Measurements from ENCODE around the gene SLC46A3. TPM values are rescaled to one million over a fixed set of nuclear protein-coding genes. Genes with fewer than 3 reads are reported as not detected.
"Not testable (repeated sequence)": the region's sequence is repeated elsewhere in the genome, so short reads cannot be mapped to it uniquely, and the experiment has no call there.

The SLC46A3 gene
- total RNA-seq, 1 donor from 2014 or later, result 3.3 TPM

GRCh38 chr13:28684257-28684656 is 34.5 kb downstream of the SLC46A3 start:
- H3K36me3 Mint-ChIP-seq (ENCODE audit: low read depth), result peaks cover 4% of the 10 kb centered on the region
- DNase-seq, result no peak
- no peak overlapping the region for H3K4me3 Mint-ChIP-seq
- intact Hi-C loops (cut with micrococcal nuclease), result no loop called here
- no peaks in the 10 kb centered on the region for H3K4me1 Mint-ChIP-seq
- peaks cover 14% of the 10 kb centered on the region for H3K9me3 Mint-ChIP-seq
- H3K27ac Mint-ChIP-seq, result no peak overlapping the region
- H3K27me3 Mint-ChIP-seq, result peaks cover 15% of the 10 kb centered on the region

- H3K27me3 Mint-ChIP-seq, result peaks cover 15% of the 10 kb centered on the region
- H3K27ac Mint-ChIP-seq; H3K36me3 Mint-ChIP-seq (ENCODE audit: low read depth); H3K4me1 Mint-ChIP-seq; intact Hi-C loops (cut with micrococcal nuclease); DNase-seq; H3K9me3 Mint-ChIP-seq; H3K4me3 Mint-ChIP-seq: not testable (repeated sequence)
Observed at GRCh38 chr13:28683169-28683568, 35.6 kb downstream of the SLC46A3 start.

- intact Hi-C loops (cut with micrococcal nuclease), result no loop called here
- no peak for DNase-seq
- Mint-ChIP-seq H3K4me1 (peaks cover 4% of the 10 kb centered on the region), H3K27ac (no peak overlapping the region), H3K36me3 (ENCODE audit: low read depth) (peaks cover 20% of the 10 kb centered on the region), H3K4me3 (no peak overlapping the region), H3K27me3 (peaks cover 1% of the 10 kb centered on the region), H3K9me3 (no peaks in the 10 kb centered on the region)
Observed at GRCh38 chr13:28680541-28680940, 38.2 kb downstream of the SLC46A3 start.

DNA sequence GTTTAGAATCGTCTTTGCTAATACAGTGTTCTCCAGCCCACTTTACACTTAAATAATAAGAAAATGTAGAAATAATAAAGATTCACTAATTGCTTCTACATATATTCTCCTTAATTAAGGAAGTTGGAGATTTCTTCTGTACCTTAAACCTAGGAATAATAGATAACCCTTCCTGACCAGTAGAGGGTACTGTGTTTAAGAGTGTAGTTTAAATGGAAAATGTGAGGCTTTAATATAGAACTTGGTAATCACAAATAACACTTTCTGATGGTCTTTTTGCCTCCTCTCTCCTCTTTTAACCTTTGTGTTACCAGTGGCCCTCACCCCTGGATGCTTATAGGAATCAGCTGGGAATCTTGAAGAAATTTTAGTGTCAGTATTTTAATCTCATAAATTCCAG is 39.1 kb downstream of the SLC46A3 start:
- peaks cover 4% of the 10 kb centered on the region for H3K4me1 Mint-ChIP-seq
- H3K27ac Mint-ChIP-seq, result no peak overlapping the region

DNA sequence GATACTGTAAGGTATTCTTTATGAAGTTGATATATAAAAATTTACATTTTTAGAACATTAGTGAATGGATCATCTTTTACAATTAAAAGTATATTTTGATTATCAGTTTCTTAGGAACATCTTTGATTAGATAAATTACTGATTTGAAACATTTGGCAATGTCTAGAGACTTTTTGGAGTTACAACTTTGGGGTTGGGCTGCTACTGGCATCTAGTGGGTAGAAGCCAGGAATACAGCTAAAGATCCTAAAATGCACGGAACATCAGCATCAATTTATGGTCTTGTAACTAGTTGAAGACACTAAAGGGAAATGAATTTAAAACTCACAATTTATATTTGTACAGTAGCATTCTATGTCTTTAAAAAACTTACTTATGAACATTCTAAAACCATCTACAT is 40.0 kb downstream of the SLC46A3 start:
- DNase-seq, result no peak
- Mint-ChIP-seq H3K4me1 (peaks cover 4% of the 10 kb centered on the region), H3K36me3 (ENCODE audit: low read depth) (peaks cover 33% of the 10 kb centered on the region), H3K4me3 (no peak overlapping the region), H3K27ac (no peak overlapping the region), H3K27me3 (no peaks in the 10 kb centered on the region), H3K9me3 (no peaks in the 10 kb centered on the region)
- intact Hi-C loops (cut with micrococcal nuclease), result loop anchor here (2.0 kb wide), 1 partner anchor 118 kb away; no protein-coding TSS in a partner anchor

More for the DNA sequence above, 39.1 kb downstream of the SLC46A3 start:
- intact Hi-C loops (cut with micrococcal nuclease), result loop anchor here (2.0 kb wide), 1 partner anchor 117 kb away; no protein-coding TSS in a partner anchor
- no peaks in the 10 kb centered on the region for H3K9me3 Mint-ChIP-seq
- H3K27me3 Mint-ChIP-seq, result no peaks in the 10 kb centered on the region
- H3K36me3 Mint-ChIP-seq (ENCODE audit: low read depth), result peaks cover 25% of the 10 kb centered on the region
- H3K4me3 Mint-ChIP-seq, result no peak overlapping the region
- DNase-seq, result no peak

- Mint-ChIP-seq H3K4me1 (peaks cover 13% of the 10 kb centered on the region), H3K36me3 (ENCODE audit: low read depth) (peaks cover 83% of the 10 kb centered on the region), H3K9me3 (no peaks in the 10 kb centered on the region), H3K27me3 (no peaks in the 10 kb centered on the region), H3K27ac (peak overlapping the region; percentile 29), H3K4me3 (no peak overlapping the region)
- DNase-seq, result no peak
- intact Hi-C loops (cut with micrococcal nuclease), result no loop called here
Observed at GRCh38 chr13:28671126-28671792, 47.5 kb downstream of the SLC46A3 start.

GRCh38 chr13:28666897-28667488 is 51.8 kb downstream of the SLC46A3 start:
- no peak overlapping the region for H3K4me3 Mint-ChIP-seq
- no peaks in the 10 kb centered on the region for H3K27me3 Mint-ChIP-seq
- no peaks in the 10 kb centered on the region for H3K9me3 Mint-ChIP-seq
- intact Hi-C loops (cut with micrococcal nuclease), result no loop called here
- DNase-seq, result no peak
- peaks cover 82% of the 10 kb centered on the region for H3K36me3 Mint-ChIP-seq (ENCODE audit: low read depth)
- H3K27ac Mint-ChIP-seq, result no peak overlapping the region
- peaks cover 29% of the 10 kb centered on the region for H3K4me1 Mint-ChIP-seq

- Mint-ChIP-seq H3K9me3 (no peaks in the 10 kb centered on the region), H3K27ac (peak overlapping the region; percentile 99), H3K36me3 (ENCODE audit: low read depth) (peaks cover 46% of the 10 kb centered on the region), H3K4me1 (peaks cover 49% of the 10 kb centered on the region), H3K27me3 (no peaks in the 10 kb centered on the region), H3K4me3 (peak overlapping the region; percentile 97)
- intact Hi-C loops (cut with micrococcal nuclease), result loop anchor here (1.0 to 5.0 kb wide), 14 partner anchors 9 to 1233 kb away; partner anchors contain the start of genes LNX2 and POLR1D
- no peak for DNase-seq
Observed at GRCh38 chr13:28659621-28659970, 59.2 kb downstream of the SLC46A3 start.

GRCh38 chr13:28658796-28659620 is 59.8 kb downstream of the SLC46A3 start, which contains the start of gene POMP:
Gene POMP (plus strand): TSS chr13:28659130. CDS start chr13:28659185, 55 bp downstream.
- intact Hi-C loops (cut with micrococcal nuclease), result loop anchor here (1.0 to 5.0 kb wide), 14 partner anchors 9 to 1232 kb away; partner anchors contain the start of genes LNX2 and POLR1D
- Mint-ChIP-seq H3K9me3 (no peaks in the 10 kb centered on the region), H3K27me3 (no peaks in the 10 kb centered on the region), H3K36me3 (ENCODE audit: low read depth) (peaks cover 46% of the 10 kb centered on the region), H3K4me1 (peaks cover 49% of the 10 kb centered on the region), H3K4me3 (peak within 1 kb of the TSS; percentile 97), H3K27ac (peak within 1 kb of the TSS; percentile 99)
- peak; percentile 98 for DNase-seq

- no peaks in the 10 kb centered on the region for H3K27me3 Mint-ChIP-seq
Observed at GRCh38 chr13:28658539-28658795, 60.3 kb downstream of the SLC46A3 start.

GRCh38 chr13:28657784-28658538 is 60.8 kb downstream of the SLC46A3 start:
- Mint-ChIP-seq H3K36me3 (ENCODE audit: low read depth) (peaks cover 42% of the 10 kb centered on the region), H3K27ac (peak overlapping the region; percentile 99), H3K9me3 (no peaks in the 10 kb centered on the region), H3K4me1 (peaks cover 49% of the 10 kb centered on the region), H3K4me3 (peak overlapping the region; percentile 97), H3K27me3 (no peaks in the 10 kb centered on the region)
- intact Hi-C loops (cut with micrococcal nuclease), result loop anchor here (2.0 to 5.0 kb wide), 8 partner anchors 21 to 1231 kb away; partner anchors contain the start of genes LNX2 and POLR1D
- no peak for DNase-seq

More at GRCh38 chr13:28658539-28658795, 60.3 kb downstream of the SLC46A3 start:
- Mint-ChIP-seq H3K9me3 (no peaks in the 10 kb centered on the region), H3K4me1 (peaks cover 49% of the 10 kb centered on the region), H3K4me3 (peak overlapping the region; percentile 97), H3K27ac (peak overlapping the region; percentile 99), H3K36me3 (ENCODE audit: low read depth) (peaks cover 42% of the 10 kb centered on the region)
- intact Hi-C loops (cut with micrococcal nuclease), result loop anchor here (2.0 to 5.0 kb wide), 8 partner anchors 22 to 1232 kb away; partner anchors contain the start of genes LNX2 and POLR1D
- peak; percentile 69 for DNase-seq

- no peaks in the 10 kb centered on the region for H3K9me3 Mint-ChIP-seq
- H3K4me1 Mint-ChIP-seq, result peaks cover 38% of the 10 kb centered on the region
- no peak overlapping the region for H3K4me3 Mint-ChIP-seq
- H3K36me3 Mint-ChIP-seq (ENCODE audit: low read depth), result peaks cover 27% of the 10 kb centered on the region
- intact Hi-C loops (cut with micrococcal nuclease), result loop anchor here (5.0 kb wide), 2 partner anchors 133 to 253 kb away; no protein-coding TSS in a partner anchor
- no peak overlapping the region for H3K27ac Mint-ChIP-seq
- no peaks in the 10 kb centered on the region for H3K27me3 Mint-ChIP-seq
- no peak for DNase-seq
Observed at GRCh38 chr13:28655561-28655960, 63.2 kb downstream of the SLC46A3 start.

GRCh38 chr13:28654276-28654675 is 64.5 kb downstream of the SLC46A3 start:
- no peaks in the 10 kb centered on the region for H3K27me3 Mint-ChIP-seq
- H3K27ac Mint-ChIP-seq, result no peak overlapping the region
- H3K4me1 Mint-ChIP-seq, result peaks cover 33% of the 10 kb centered on the region
- peaks cover 15% of the 10 kb centered on the region for H3K36me3 Mint-ChIP-seq (ENCODE audit: low read depth)
- DNase-seq, result no peak
- intact Hi-C loops (cut with micrococcal nuclease), result no loop called here
- H3K4me3 Mint-ChIP-seq, result no peak overlapping the region
- no peaks in the 10 kb centered on the region for H3K9me3 Mint-ChIP-seq

Data from activated CD4-positive, alpha-beta T cell treated with anti-CD3 and anti-CD28 coated beads, Interleukin-2, amount 10 ng/mL, durations not matched to agents 24 days and 14 days (primary cell).